ENCODE data around the gene LILRB2.
"Not testable (repeated sequence)": the region's sequence is repeated elsewhere in the genome, so short reads cannot be mapped to it uniquely, and the experiment has no call there.

The LILRB2 gene

GRCh38 chr19:54281007-54281728 is at the start of gene LILRB2:
LILRB2 (minus strand) TSS chr19:54281110; CDS start chr19:54280496, 614 bp downstream.
- DNase-seq, result no peak

DNA sequence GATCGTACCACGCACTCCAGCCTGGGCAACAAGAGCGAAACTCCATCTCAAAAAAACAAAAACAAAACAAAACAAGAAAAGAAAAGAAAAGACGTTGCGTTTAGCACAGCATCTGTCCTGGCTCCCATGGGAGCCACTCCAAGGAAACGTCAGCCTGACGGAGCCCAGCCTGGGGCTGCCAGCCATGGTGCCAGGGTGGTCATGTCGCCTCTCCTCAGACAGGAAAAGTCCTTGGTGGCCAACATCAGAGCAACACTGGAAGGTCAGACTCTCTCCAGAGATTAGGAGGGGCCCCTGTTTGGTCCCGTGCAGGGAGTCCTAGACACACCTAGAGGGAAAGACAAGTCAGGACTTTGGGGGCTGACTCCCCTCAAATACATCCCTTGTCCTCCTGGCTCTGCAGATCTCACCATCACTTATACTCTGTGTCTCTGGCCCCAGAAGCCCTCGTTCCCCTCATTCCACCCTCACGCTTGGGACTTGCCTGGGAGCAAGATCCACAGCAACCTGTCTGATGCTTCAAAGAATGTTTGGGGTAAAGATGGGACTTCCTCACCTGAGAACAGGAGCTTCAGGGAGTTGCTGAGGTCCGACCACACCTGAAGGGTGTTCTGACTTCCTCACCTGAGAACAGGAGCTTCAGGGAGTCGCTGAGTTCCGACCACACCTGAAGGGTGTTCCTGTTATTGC is 48.7 kb upstream of the LILRB2 start:
- DNase-seq, result no peak

GRCh38 chr19:54328781-54329180 is 47.9 kb upstream of the LILRB2 start:
- not testable (repeated sequence) for DNase-seq

- no peak for DNase-seq
These were observed 44.7 kb upstream of the LILRB2 start for GRCh38 chr19:54325631-54326030.

DNA sequence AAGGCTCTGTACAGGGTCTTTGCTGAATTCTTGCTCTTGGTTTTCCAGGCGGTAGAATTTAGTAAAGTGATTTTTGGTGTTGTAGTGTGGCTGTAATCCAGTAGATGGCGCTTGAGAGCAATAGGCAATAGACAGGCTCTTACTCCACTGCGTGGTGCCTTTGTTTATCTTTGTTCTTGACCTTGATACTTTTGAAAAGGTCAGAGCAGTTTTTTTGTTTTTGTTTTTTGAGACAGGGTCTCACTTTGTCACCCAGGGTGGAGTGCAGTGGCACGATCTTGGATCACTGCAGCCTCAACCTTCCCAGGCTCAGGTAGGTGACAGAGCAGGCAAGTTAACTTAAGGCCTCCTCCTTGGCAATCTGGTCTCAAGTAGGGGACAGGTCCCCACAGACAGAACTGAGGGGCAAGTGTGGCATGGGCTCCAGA is 44.3 kb upstream of the LILRB2 start:
- DNase-seq, result peak; percentile 61

DNA sequence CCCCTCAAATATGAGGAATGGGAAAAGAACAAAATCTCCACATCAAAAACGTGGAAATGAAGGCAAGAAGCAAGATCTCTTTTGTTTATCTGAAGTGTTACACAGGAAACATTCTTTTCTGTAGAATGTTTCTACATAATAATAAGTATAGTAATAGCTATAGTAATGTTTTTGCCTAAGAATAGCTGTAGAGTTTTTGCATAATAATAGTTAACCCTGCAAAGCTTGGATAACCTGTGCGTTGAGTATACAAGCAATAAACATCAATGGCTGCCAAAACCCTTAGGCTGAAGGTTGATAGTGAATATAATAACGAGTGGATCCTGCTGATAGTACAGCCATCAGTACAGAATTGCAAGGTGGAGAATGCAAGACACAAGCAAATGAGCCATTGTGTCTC is 43.2 kb upstream of the LILRB2 start:
- no peak for DNase-seq

GRCh38 chr19:54322934-54323333 is 42.0 kb upstream of the LILRB2 start:
- not testable (repeated sequence) for DNase-seq

GRCh38 chr19:54322295-54322694 is 41.4 kb upstream of the LILRB2 start:
- not testable (repeated sequence) for DNase-seq

GRCh38 chr19:54319892-54320670 is 39.2 kb upstream of the LILRB2 start:
- DNase-seq, result no peak

GRCh38 chr19:54319049-54319448 is 38.1 kb upstream of the LILRB2 start:
- no peak for DNase-seq

DNA sequence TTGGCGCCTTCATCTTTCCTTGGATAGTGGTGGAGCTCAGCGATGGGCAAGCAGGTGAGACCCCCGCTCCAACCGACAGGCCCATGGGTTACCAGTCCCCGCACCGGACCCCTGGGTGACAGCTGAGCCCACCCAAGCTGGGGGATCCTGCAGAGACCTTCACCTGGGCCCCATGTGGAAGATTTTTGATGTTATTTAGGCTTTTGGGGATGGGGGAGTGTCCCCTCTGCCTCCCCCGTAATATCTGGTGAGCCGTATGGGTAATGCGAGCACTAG is 37.0 kb upstream of the LILRB2 start:
- no peak for DNase-seq

GRCh38 chr19:54317108-54317964 is 36.4 kb upstream of the LILRB2 start:
- DNase-seq, result no peak

- no peak for DNase-seq
These were observed 35.8 kb upstream of the LILRB2 start for GRCh38 chr19:54316746-54317107.

GRCh38 chr19:54315956-54316355 is 35.0 kb upstream of the LILRB2 start:
- no peak for DNase-seq

- no peak for DNase-seq
These were observed 31.8 kb upstream of the LILRB2 start, which contains the start of gene LILRA5 for GRCh38 chr19:54312436-54313377. LILRA5 (minus strand) TSS chr19:54313166; CDS start chr19:54313019, 147 bp downstream.

GRCh38 chr19:54312011-54312410 is 31.1 kb upstream of the LILRB2 start:
- DNase-seq, result no peak

- DNase-seq, result no peak
These were observed 30.6 kb upstream of the LILRB2 start for GRCh38 chr19:54311486-54311885.

- no peak for DNase-seq
These were observed 29.6 kb upstream of the LILRB2 start for GRCh38 chr19:54310543-54310942.

GRCh38 chr19:54309811-54310210 is 28.9 kb upstream of the LILRB2 start:
- DNase-seq, result no peak

- no peak for DNase-seq
These were observed 26.6 kb upstream of the LILRB2 start for GRCh38 chr19:54307389-54308020.

- DNase-seq, result no peak
These were observed 24.2 kb upstream of the LILRB2 start for GRCh38 chr19:54305141-54305540.
